Activated CD4-positive, alpha-beta T cell treated with anti-CD3 and anti-CD28 coated beads, Interleukin-2, amount 50 U/mL, for 24 hours (primary cell): ENCODE data around the gene UGT1A10.

Source experiments
- DNase-seq, 2 donors: peaks; one replicate each; pipeline ENCODE4 v3.0.0-alpha.2; 2020; ENCODE audit warnings: low read depth in 1 of 2, low spot score in 1 of 2

Gene UGT1A10

GRCh38 chr2:233801357-233802131 lies 165.3 kb downstream of the UGT1A10 start:
- no peak for DNase-seq

GRCh38 chr2:233802132-233802815 lies 166.0 kb downstream of the UGT1A10 start:
- no peak for DNase-seq

GRCh38 chr2:233803292-233803911 lies 167.2 kb downstream of the UGT1A10 start:
- no peak for DNase-seq

GRCh38 chr2:233803994-233804393 lies 167.7 kb downstream of the UGT1A10 start:
- no peak for DNase-seq

- DNase-seq: no peak
Observed at GRCh38 chr2:233807215-233807865, 171.1 kb downstream of the UGT1A10 start.

- DNase-seq: no peak
Observed at GRCh38 chr2:233807966-233808935, 172.0 kb downstream of the UGT1A10 start.

GRCh38 chr2:233810385-233810784 lies 174.1 kb downstream of the UGT1A10 start:
- no peak for DNase-seq

GRCh38 chr2:233811087-233811486 lies 174.8 kb downstream of the UGT1A10 start:
- no peak for DNase-seq

- DNase-seq: no peak
Observed at GRCh38 chr2:233811732-233812131, 175.5 kb downstream of the UGT1A10 start.

GRCh38 chr2:233813236-233814055 lies 177.2 kb downstream of the UGT1A10 start:
- DNase-seq: no peak

GRCh38 chr2:233814056-233814835 lies 178.0 kb downstream of the UGT1A10 start:
- no peak for DNase-seq

GRCh38 chr2:233815861-233816260 lies 179.6 kb downstream of the UGT1A10 start:
- DNase-seq: no peak

- DNase-seq: no peak
Observed at GRCh38 chr2:233816334-233816733, 180.1 kb downstream of the UGT1A10 start.

- no peak for DNase-seq
Observed at GRCh38 chr2:233816771-233817170, 180.5 kb downstream of the UGT1A10 start.

- no peak for DNase-seq
Observed at GRCh38 chr2:233817361-233817911, 181.2 kb downstream of the UGT1A10 start.

- DNase-seq: no peak
Observed at GRCh38 chr2:233817995-233818638, 181.9 kb downstream of the UGT1A10 start.

- no peak for DNase-seq
Observed at GRCh38 chr2:233818639-233819621, 182.7 kb downstream of the UGT1A10 start.
